ENCODE measurements around the gene PALLD.

PALLD gene

GRCh38 chr4:168735735-168736134 lies 238.9 kb downstream of the PALLD start:
- Histone ChIP-seq H3K4me1 (ENCODE audit: insufficient read depth, poor library complexity, severe bottlenecking) (no peaks in the 10 kb centered on the region), H3K9me3 (ENCODE audit: severe bottlenecking) (no peaks in the 10 kb centered on the region), H3K27ac (ENCODE audit: poor library complexity, severe bottlenecking) (no peak overlapping the region), H3K36me3 (ENCODE audit: low read depth) (no peaks in the 10 kb centered on the region), H3K4me3 (ENCODE audit: severe bottlenecking) (no peak overlapping the region), H3K27me3 (ENCODE audit: insufficient read depth, poor library complexity, severe bottlenecking) (no peaks in the 10 kb centered on the region)
- no peak for DNase-seq (ENCODE audit: low spot score)
- ATAC-seq (ENCODE audit: low read depth), result no peak
- no peak for TF ChIP-seq CTCF (IDR thresholded peaks at IDR 0.05; ENCODE audit: poor library complexity, severe bottlenecking)

- no peak for DNase-seq (ENCODE audit: low spot score)
- Histone ChIP-seq H3K36me3 (ENCODE audit: low read depth) (no peaks in the 10 kb centered on the region), H3K4me3 (ENCODE audit: severe bottlenecking) (no peak overlapping the region), H3K9me3 (ENCODE audit: severe bottlenecking) (no peaks in the 10 kb centered on the region), H3K4me1 (ENCODE audit: insufficient read depth, poor library complexity, severe bottlenecking) (no peaks in the 10 kb centered on the region), H3K27ac (ENCODE audit: poor library complexity, severe bottlenecking) (no peak overlapping the region), H3K27me3 (ENCODE audit: insufficient read depth, poor library complexity, severe bottlenecking) (no peaks in the 10 kb centered on the region)
- ATAC-seq (ENCODE audit: low read depth), result no peak
- no peak for TF ChIP-seq CTCF (IDR thresholded peaks at IDR 0.05; ENCODE audit: poor library complexity, severe bottlenecking)
Measured at GRCh38 chr4:168736860-168737805, 240.3 kb downstream of the PALLD start.

GRCh38 chr4:168737806-168738172 lies 240.9 kb downstream of the PALLD start:
- DNase-seq (ENCODE audit: low spot score) (no peak), ATAC-seq (ENCODE audit: low read depth) (no peak)
- H3K4me3 ChIP-seq (ENCODE audit: severe bottlenecking), result no peak overlapping the region
- no peak for TF ChIP-seq CTCF (IDR thresholded peaks at IDR 0.05; ENCODE audit: poor library complexity, severe bottlenecking)
- no peaks in the 10 kb centered on the region for H3K4me1 ChIP-seq (ENCODE audit: insufficient read depth, poor library complexity, severe bottlenecking)
- no peaks in the 10 kb centered on the region for H3K9me3 ChIP-seq (ENCODE audit: severe bottlenecking)
- H3K27me3 ChIP-seq (ENCODE audit: insufficient read depth, poor library complexity, severe bottlenecking), result no peaks in the 10 kb centered on the region
- H3K36me3 ChIP-seq (ENCODE audit: low read depth), result no peaks in the 10 kb centered on the region
- H3K27ac ChIP-seq (ENCODE audit: poor library complexity, severe bottlenecking), result no peak overlapping the region

- Histone ChIP-seq H3K27ac (ENCODE audit: poor library complexity, severe bottlenecking) (no peak overlapping the region), H3K27me3 (ENCODE audit: insufficient read depth, poor library complexity, severe bottlenecking) (no peaks in the 10 kb centered on the region), H3K4me1 (ENCODE audit: insufficient read depth, poor library complexity, severe bottlenecking) (no peaks in the 10 kb centered on the region), H3K36me3 (ENCODE audit: low read depth) (no peaks in the 10 kb centered on the region), H3K9me3 (ENCODE audit: severe bottlenecking) (no peaks in the 10 kb centered on the region), H3K4me3 (ENCODE audit: severe bottlenecking) (no peak overlapping the region)
- TF ChIP-seq CTCF (IDR thresholded peaks at IDR 0.05; ENCODE audit: poor library complexity, severe bottlenecking), result no peak
- ATAC-seq (ENCODE audit: low read depth) (no peak), DNase-seq (ENCODE audit: low spot score) (no peak)
Measured at GRCh38 chr4:168739886-168740285, 243.0 kb downstream of the PALLD start.

GRCh38 chr4:168740691-168741090 lies 243.8 kb downstream of the PALLD start:
- Histone ChIP-seq H3K36me3 (ENCODE audit: low read depth) (no peaks in the 10 kb centered on the region), H3K27ac (ENCODE audit: poor library complexity, severe bottlenecking) (no peak overlapping the region), H3K4me3 (ENCODE audit: severe bottlenecking) (no peak overlapping the region), H3K4me1 (ENCODE audit: insufficient read depth, poor library complexity, severe bottlenecking) (no peaks in the 10 kb centered on the region), H3K9me3 (ENCODE audit: severe bottlenecking) (no peaks in the 10 kb centered on the region), H3K27me3 (ENCODE audit: insufficient read depth, poor library complexity, severe bottlenecking) (no peaks in the 10 kb centered on the region)
- ATAC-seq (ENCODE audit: low read depth) (no peak), DNase-seq (ENCODE audit: low spot score) (no peak)
- TF ChIP-seq CTCF (IDR thresholded peaks at IDR 0.05; ENCODE audit: poor library complexity, severe bottlenecking), result no peak

All from RWPE2 (cell line).